Left lung (tissue), 10 donors: ENCODE data around the gene MAP2K2. TPM values are rescaled to one million over a fixed set of nuclear protein-coding genes. Genes with fewer than 3 reads are reported as not detected.
A peak's percentile ranks its signal among the peaks of the same experiment; 100 is the strongest.

Experiments used
- ATAC-seq: fragments of 200-7000 bp; cut with Tn5 transposase; one replicate; pipeline ENCODE4 v1.9.1; 2020; ENCODE audit warnings: moderate library complexity
- DNase-seq, 4 donors: peaks; one replicate each; pipeline ENCODE4 v3.0.0-alpha.2; 2013 to 2020
- H3K27ac ChIP-seq, 2 donors: fragments of 200-600 bp; sonication (generic) in 1 of 2; one replicate each; pipeline versions ENCODE4 v1.5.0 to v1.8.0; 2020 to 2021
- H3K27me3 ChIP-seq, 2 donors: fragments of 200-600 bp; sonication (generic) in 1 of 2; one replicate each; pipeline versions ENCODE4 v1.5.0 to v1.8.0; 2020 to 2021
- H3K36me3 ChIP-seq, 2 donors: fragments of 200-600 bp; sonication (generic) in 1 of 2; one replicate each; pipeline versions ENCODE4 v1.5.0 to v1.8.0; 2020 to 2021
- H3K4me1 ChIP-seq, 2 donors: fragments of 200-600 bp; one replicate each; pipeline ENCODE4 v1.8.0; 2021
- H3K4me3 ChIP-seq, 2 donors: fragments of 200-600 bp; sonication (generic) in 1 of 2; one replicate each; pipeline versions ENCODE4 v1.5.0 to v1.8.0; 2020 to 2021; ENCODE audit warnings: mild to moderate bottlenecking in 1 of 2
- H3K9me3 ChIP-seq, 2 donors: fragments of 200-600 bp; sonication (generic) in 1 of 2; one replicate each; pipeline versions ENCODE4 v1.5.0 to v1.8.0; 2020 to 2021
- intact Hi-C, 2 donors: fragments of 100-400 bp; cut with DNase I; formaldehyde crosslinking; loops; one replicate each; pipeline versions ENCODE4 v1.11.2 to v1.14.2; 2022
- polyA plus RNA-seq, 6 donors: library from polyadenylated mRNA; unstranded; fragments of 120-200 nt; gene quantifications; one replicate each; pipeline ENCODE4 v1.2.1, GENCODE V29; 2013; ENCODE audit not compliant: insufficient read length in 6 of 6
- total RNA-seq, 2 donors: library from RNA; stranded (reverse); fragmentation: NEBNext Ultra II Directional; extraction: Animal tissue kit (Norgen Biotek cat#: 25700); gene quantifications; one replicate each; pipeline ENCODE4 v1.2.1, GENCODE V29; 2021
- TF ChIP-seq, protein P1 (sequence below), 2 donors: fragments of 200-600 bp; sonication (generic) in 1 of 2; IDR thresholded peaks; one replicate each; pipeline versions ENCODE4 v1.5.0 to v1.8.0; 2021; ENCODE audit warnings: antibody characterized with exemption in 2 of 2
- donor health status: DM: no; HTN: yes; CAD: no.
- donor health status: DM: no; HTN: no; CAD: no.

The MAP2K2 gene
- total and polyA plus RNA-seq, 8 donors = 97.2 to 143 (median 117) TPM

DNA sequence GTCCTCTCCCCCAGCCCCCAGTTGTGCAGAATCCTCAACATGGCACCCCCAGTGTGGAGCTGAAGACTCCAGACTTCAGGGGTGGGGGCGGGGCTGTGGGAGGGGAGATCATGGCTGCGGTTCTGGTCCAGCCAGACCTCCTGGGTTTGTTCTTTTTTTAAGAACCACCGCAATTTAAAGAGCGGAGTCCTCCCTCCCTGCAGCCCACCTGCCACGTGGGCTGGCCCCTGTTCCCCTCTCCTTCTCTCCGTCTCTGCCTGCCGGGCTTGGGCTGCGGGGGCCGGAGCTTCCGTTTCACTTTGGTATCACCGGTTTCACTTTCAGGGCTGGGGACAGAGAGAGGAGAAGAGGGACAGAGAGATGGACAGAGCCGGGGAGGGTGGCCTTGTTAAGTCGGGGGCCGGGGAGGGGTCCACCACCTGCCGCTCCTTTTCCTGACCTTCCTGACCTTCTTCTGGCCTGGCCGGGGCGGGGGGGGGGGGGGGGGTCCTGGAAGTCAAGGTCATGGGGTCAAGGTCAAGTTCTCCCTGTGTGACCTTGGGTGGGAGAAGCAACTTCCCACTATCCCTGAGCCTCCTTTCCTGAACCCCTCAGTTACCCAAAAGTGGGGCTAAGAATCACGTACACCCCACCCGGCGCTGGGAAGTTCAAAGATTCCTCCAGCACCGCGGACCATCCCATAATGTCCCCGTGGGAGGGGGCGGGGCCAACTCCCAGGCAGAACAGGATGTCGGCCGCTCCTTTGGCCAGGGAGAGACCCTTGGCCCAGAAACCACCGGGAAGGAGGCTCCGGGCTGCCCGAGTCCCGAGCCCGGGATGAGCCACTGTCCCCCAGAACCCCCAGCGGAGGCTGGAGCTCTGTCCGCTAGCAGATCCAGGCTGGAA lies 45.9 kb downstream of the MAP2K2 start:
- Histone ChIP-seq H3K27ac (peak overlapping the region; percentile 83 to 86), H3K36me3 (no peaks in the 10 kb centered on the region), H3K4me3 (peak overlapping the region; percentile 36 to 55), H3K4me1 (peaks cover 9 to 49% of the 10 kb centered on the region in 2 donors), H3K9me3 (no peaks in the 10 kb centered on the region), H3K27me3 (no peaks in the 10 kb centered on the region)
- TF ChIP-seq, protein P1, sequence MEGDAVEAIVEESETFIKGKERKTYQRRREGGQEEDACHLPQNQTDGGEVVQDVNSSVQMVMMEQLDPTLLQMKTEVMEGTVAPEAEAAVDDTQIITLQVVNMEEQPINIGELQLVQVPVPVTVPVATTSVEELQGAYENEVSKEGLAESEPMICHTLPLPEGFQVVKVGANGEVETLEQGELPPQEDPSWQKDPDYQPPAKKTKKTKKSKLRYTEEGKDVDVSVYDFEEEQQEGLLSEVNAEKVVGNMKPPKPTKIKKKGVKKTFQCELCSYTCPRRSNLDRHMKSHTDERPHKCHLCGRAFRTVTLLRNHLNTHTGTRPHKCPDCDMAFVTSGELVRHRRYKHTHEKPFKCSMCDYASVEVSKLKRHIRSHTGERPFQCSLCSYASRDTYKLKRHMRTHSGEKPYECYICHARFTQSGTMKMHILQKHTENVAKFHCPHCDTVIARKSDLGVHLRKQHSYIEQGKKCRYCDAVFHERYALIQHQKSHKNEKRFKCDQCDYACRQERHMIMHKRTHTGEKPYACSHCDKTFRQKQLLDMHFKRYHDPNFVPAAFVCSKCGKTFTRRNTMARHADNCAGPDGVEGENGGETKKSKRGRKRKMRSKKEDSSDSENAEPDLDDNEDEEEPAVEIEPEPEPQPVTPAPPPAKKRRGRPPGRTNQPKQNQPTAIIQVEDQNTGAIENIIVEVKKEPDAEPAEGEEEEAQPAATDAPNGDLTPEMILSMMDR (IDR thresholded peaks at IDR 0.05) = no peak
- intact Hi-C loops = no loop called here
- peak in 2 of 4 donors; percentile 74 to 92 for DNase-seq
- peak; percentile 73 for ATAC-seq

DNA sequence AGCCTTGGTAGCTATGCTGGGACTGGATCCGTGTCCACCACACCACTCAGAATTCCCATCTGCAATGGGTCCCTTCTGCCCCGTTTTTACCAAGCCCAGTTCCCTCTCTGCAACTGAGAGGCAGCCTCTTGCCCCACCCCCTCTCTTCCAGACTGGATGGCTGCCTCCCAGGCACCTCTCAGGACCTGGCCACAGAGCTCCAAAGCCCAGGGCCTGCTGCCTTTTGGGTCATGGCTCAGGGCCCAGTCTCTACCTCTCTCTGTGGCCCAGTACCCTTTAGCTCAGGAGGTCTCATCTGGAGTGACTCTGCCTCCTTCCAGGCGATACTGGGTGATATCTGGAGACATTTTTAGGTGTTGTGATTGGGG lies 46.9 kb downstream of the MAP2K2 start:
- no peak for DNase-seq
- Histone ChIP-seq H3K9me3 (no peaks in the 10 kb centered on the region), H3K27me3 (no peaks in the 10 kb centered on the region), H3K36me3 (no peaks in the 10 kb centered on the region), H3K4me3 (no peak overlapping the region), H3K27ac (peak overlapping the region in 1 of 2 donors; percentile 86), H3K4me1 (peaks cover 9 to 48% of the 10 kb centered on the region in 2 donors)
- intact Hi-C loops = no loop called here
- peak; percentile 45 for ATAC-seq
- TF ChIP-seq, protein P1 (IDR thresholded peaks at IDR 0.05) = no peak

DNA sequence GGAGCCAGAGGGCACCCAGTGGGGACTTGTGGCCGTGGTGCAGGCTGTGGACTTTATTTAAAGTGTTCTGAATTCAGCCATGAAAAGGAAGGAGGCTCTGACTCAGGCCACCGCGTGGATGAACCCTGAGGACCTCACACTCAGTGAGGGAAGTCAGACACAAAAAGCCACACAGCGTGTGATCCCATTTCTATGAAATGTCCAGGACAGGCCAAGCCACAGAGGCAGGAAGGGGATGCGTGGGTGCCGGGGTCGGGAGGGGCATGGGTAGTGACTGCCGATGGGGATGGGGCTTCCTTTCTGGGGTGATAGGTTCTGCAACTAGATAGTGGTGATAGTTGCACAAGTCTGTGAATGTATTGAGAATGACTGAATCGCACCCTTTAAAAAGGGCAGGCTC lies 48.5 kb downstream of the MAP2K2 start:
- H3K9me3 ChIP-seq = no peaks in the 10 kb centered on the region
- peak overlapping the region in 1 of 2 donors; percentile 71 for H3K27ac ChIP-seq
- DNase-seq = peak in 2 of 4 donors; percentile 80 to 83
- H3K27me3 ChIP-seq = no peaks in the 10 kb centered on the region
- TF ChIP-seq, protein P1 (IDR thresholded peaks at IDR 0.05) = no peak
- no peak overlapping the region for H3K4me3 ChIP-seq
- ATAC-seq = peak; percentile 54
- intact Hi-C loops = no loop called here
- H3K36me3 ChIP-seq = no peaks in the 10 kb centered on the region
- peaks cover 9 to 41% of the 10 kb centered on the region in 2 donors for H3K4me1 ChIP-seq

DNA sequence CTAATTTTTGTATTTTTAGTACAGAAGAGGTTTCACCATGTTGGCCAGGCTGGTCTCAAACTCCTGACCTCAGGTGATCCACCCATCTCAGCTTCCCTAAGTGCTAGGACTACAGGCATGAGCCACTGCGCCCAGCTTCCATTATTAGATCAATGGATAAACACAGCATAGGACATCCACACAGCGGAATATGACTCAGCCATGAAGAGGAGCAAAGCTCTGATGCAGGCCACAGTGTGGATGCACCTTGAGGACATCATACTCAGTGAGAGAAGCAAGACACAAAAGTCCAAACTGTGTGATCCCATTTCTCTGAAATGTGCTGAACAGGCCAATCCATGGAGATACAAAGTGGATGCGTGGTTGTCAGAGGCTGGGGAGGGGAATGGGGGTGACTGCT lies 52.3 kb downstream of the MAP2K2 start:
- H3K36me3 ChIP-seq = no peaks in the 10 kb centered on the region
- no peak overlapping the region for H3K27ac ChIP-seq
- no peak overlapping the region for H3K4me3 ChIP-seq
- intact Hi-C loops = no loop called here
- TF ChIP-seq, protein P1 (IDR thresholded peaks at IDR 0.05) = no peak
- H3K9me3 ChIP-seq = no peaks in the 10 kb centered on the region
- no peaks in the 10 kb centered on the region for H3K27me3 ChIP-seq
- ATAC-seq (no peak), DNase-seq (no peak)
- H3K4me1 ChIP-seq = peaks cover 0 to 39% of the 10 kb centered on the region in 2 donors

DNA sequence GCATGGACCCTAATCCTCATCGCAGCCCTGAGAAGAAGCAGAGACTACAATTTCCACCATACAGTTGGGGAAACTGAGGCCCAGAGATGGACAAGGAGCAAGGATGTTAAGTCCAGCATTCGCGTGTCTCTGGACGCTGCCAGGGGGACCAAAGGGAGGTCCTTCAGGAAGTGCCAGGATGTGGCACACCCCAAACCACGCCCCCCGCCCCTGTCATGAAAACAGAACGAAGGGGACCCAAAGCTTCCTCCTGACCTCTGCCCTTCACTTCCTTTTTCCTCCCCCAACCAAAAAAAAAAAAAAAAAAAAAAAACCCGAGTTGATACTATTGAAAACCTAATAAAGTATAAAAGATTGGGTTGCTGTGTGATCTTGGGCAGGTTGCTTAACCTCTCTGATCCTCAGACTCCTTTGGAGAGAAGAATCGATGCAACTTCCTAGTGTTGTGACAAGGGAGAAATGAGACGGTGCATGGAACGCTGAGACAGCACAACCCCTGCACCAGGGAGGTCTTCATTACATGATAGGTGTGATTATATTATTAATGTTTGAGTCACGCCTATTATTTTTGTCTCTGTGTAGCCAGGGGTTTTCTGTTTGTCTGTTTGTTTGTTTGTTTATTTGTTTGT lies 54.5 kb downstream of the MAP2K2 start:
- peak overlapping the region in 1 of 2 donors; percentile 34 for H3K27ac ChIP-seq
- ATAC-seq (no peak), DNase-seq (peak in 1 of 4 donors; percentile 91)
- H3K36me3 ChIP-seq = no peaks in the 10 kb centered on the region
- H3K4me1 ChIP-seq = peaks cover 0 to 28% of the 10 kb centered on the region in 2 donors
- TF ChIP-seq, protein P1 (IDR thresholded peaks at IDR 0.05) = no peak
- H3K27me3 ChIP-seq = no peaks in the 10 kb centered on the region
- H3K9me3 ChIP-seq = no peaks in the 10 kb centered on the region
- H3K4me3 ChIP-seq = no peak overlapping the region
- intact Hi-C loops = no loop called here
